Measurements from ENCODE around the gene TRANK1.
"Not testable (repeated sequence)": the region's sequence is repeated elsewhere in the genome, so short reads cannot be mapped to it uniquely, and the experiment has no call there.

TRANK1 gene

GRCh38 chr3:36906504-36907149, 38.2 kb downstream of the TRANK1 start:
- TF ChIP-seq CTCF (IDR thresholded peaks at IDR 0.05; ENCODE audit: low read depth, low read length): no peak
- H3K4me3 ChIP-seq (ENCODE audit: low read depth, low read length): no peak overlapping the region

GRCh38 chr3:36905545-36905944, 39.3 kb downstream of the TRANK1 start:
- TF ChIP-seq CTCF (IDR thresholded peaks at IDR 0.05; ENCODE audit: low read depth, low read length): no peak
- no peak overlapping the region for H3K4me3 ChIP-seq (ENCODE audit: low read depth, low read length)

- no peak overlapping the region for H3K4me3 ChIP-seq (ENCODE audit: low read depth, low read length)
- TF ChIP-seq CTCF (IDR thresholded peaks at IDR 0.05; ENCODE audit: low read depth, low read length): peak; percentile 55
Observed at GRCh38 chr3:36904641-36905040, 40.2 kb downstream of the TRANK1 start.

GRCh38 chr3:36904065-36904464, 40.8 kb downstream of the TRANK1 start:
- not testable (repeated sequence) for H3K4me3 ChIP-seq (ENCODE audit: low read depth, low read length)

- no peak for TF ChIP-seq CTCF (IDR thresholded peaks at IDR 0.05; ENCODE audit: low read depth, low read length)
- no peak overlapping the region for H3K4me3 ChIP-seq (ENCODE audit: low read depth, low read length)
Observed at GRCh38 chr3:36903119-36903882, 41.6 kb downstream of the TRANK1 start.

- H3K4me3 ChIP-seq (ENCODE audit: low read depth, low read length): no peak overlapping the region
- TF ChIP-seq CTCF (IDR thresholded peaks at IDR 0.05; ENCODE audit: low read depth, low read length): no peak
Observed at GRCh38 chr3:36901588-36901987, 43.3 kb downstream of the TRANK1 start.

GRCh38 chr3:36900474-36901443, 44.1 kb downstream of the TRANK1 start:
- H3K4me3 ChIP-seq (ENCODE audit: low read depth, low read length): no peak overlapping the region
- TF ChIP-seq CTCF (IDR thresholded peaks at IDR 0.05; ENCODE audit: low read depth, low read length): no peak
